Lung (tissue), 12 donors: ENCODE measurements around the gene SULT1A2. TPM values are rescaled to one million over a fixed set of nuclear protein-coding genes. Genes with fewer than 3 reads are reported as not detected.
"Not testable (repeated sequence)": the region's sequence is repeated elsewhere in the genome, so short reads cannot be mapped to it uniquely, and the experiment has no call there.

Experiments
- ATAC-seq: fragments of 200-7000 bp; cut with Tn5 transposase; one replicate; pipeline ENCODE4 v1.9.1; 2020; ENCODE audit warnings: moderate number of reproducible peaks; ENCODE audit not compliant: insufficient read depth, low FRiP score
- DNase-seq, 3 donors: peaks; one replicate each; pipeline ENCODE4 v3.0.0-alpha.2; 2013 to 2017
- H3K27ac ChIP-seq, 2 donors: one replicate each; pipeline ENCODE4 v1.5.1; 2013; ENCODE audit warnings: mild to moderate bottlenecking in 2 of 2, moderate library complexity in 2 of 2, control low read depth in 1 of 2, inconsistent platforms in 1 of 2, low read depth in 1 of 2, low read length in 1 of 2
- H3K27me3 ChIP-seq, 3 donors: one replicate each; pipeline ENCODE4 v1.5.1; 2013; ENCODE audit warnings: low read length in 2 of 3; ENCODE audit not compliant: control insufficient read depth in 3 of 3, insufficient read depth in 3 of 3
- H3K36me3 ChIP-seq, 4 donors: one replicate each; pipeline ENCODE4 v1.5.1; 2013; ENCODE audit warnings: low read length in 4 of 4, mild to moderate bottlenecking in 1 of 4, moderate library complexity in 1 of 4; ENCODE audit not compliant: control insufficient read depth in 4 of 4, insufficient read depth in 4 of 4
- H3K4me1 ChIP-seq, 5 donors: one replicate each; pipeline ENCODE4 v1.5.1; 2013; ENCODE audit warnings: low read length in 5 of 5, mild to moderate bottlenecking in 2 of 5, moderate library complexity in 1 of 5; ENCODE audit not compliant: control insufficient read depth in 5 of 5, insufficient read depth in 5 of 5
- H3K4me3 ChIP-seq: one replicate; pipeline ENCODE4 v1.5.1; 2013; ENCODE audit warnings: mild to moderate bottlenecking, control low read depth, moderate library complexity
- H3K9ac ChIP-seq, 2 donors: one replicate each; pipeline ENCODE4 v1.5.1; 2013; ENCODE audit warnings: low read length in 2 of 2, control low read depth in 1 of 2; ENCODE audit not compliant: insufficient read depth in 1 of 2
- H3K9me3 ChIP-seq, 4 donors: one replicate each; pipeline ENCODE4 v1.5.1; 2013; ENCODE audit warnings: low read length in 3 of 4, mild to moderate bottlenecking in 1 of 4, moderate library complexity in 1 of 4; ENCODE audit not compliant: control insufficient read depth in 4 of 4, insufficient read depth in 3 of 4
- CTCF ChIP-seq: IDR thresholded peaks from 2 replicates; pipeline ENCODE4 v1.5.1; 2012; ENCODE audit warnings: mild to moderate bottlenecking; ENCODE audit errors: control extremely low read depth, extremely low read depth
- WGBS, 2 donors: extraction: QIAGEN DNeasy Blood & Tissue Kit; methylation state at CpG; one replicate each; pipeline ENCODE4 v1.1.7; 2013; 5-methylcytosine and 5-hydroxymethylcytosine counted together
- polyA plus RNA-seq, 2 donors: library from polyadenylated mRNA; stranded (reverse); fragments of 200-250 nt; gene quantifications; one replicate each; pipeline ENCODE4 v1.2.1, GENCODE V29; 2013
- total RNA-seq, 2 donors: library from RNA; depleted of rRNA in 1 of 2; stranded (reverse); fragments of >200 nt in 1 of 2; gene quantifications; one replicate each; pipeline ENCODE4 v1.2.1, GENCODE V29; 2014 to 2021
- donor health status: control.
- donor health status: control.
- donor health status: Bipolar disorder and iron deficiency.
- donor health status: healthy.
- donor health status: DM: yes; HTN: yes; CAD: no.

The SULT1A2 gene
- total and polyA plus RNA-seq, 4 donors, result 3.7 to 14.2 (median 6.1) TPM

- ATAC-seq (no peak), DNase-seq (no peak)
- no peak for TF ChIP-seq CTCF
- Histone ChIP-seq H3K9me3 (no peaks in the 10 kb centered on the region), H3K36me3 (no peaks in the 10 kb centered on the region), H3K27me3 (no peaks in the 10 kb centered on the region), H3K4me3 (no peak overlapping the region), H3K9ac (no peak overlapping the region), H3K27ac (no peak overlapping the region), H3K4me1 (peaks cover 0 to 2% (median 0%) of the 10 kb centered on the region in 5 donors)
- WGBS, 2 donors, result 29 to 56% methylated on average over 4 of the region's 4 CpGs
Observed at GRCh38 chr16:28617874-28618273, 21.0 kb upstream of the SULT1A2 start.

DNA sequence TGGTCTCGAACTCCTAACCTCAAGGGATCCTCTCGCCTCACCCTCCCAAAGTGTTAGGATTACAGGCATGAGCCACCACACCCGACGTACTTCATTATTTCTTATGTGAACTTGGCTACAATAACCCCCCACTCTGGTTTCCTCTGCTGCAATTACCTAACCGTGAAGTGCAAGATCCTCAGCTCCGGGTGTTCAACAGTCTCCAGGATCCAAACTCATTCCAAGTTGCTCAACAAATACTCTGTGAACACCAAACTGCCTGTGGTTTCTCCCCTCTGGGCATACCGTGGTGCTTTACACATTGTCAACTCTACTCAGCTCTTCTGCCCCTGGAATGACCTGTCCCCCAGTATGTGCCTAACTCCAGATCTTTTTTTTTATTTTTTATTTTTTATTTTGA is 19.8 kb upstream of the SULT1A2 start:
- no peak overlapping the region for H3K27ac ChIP-seq
- peaks cover 0 to 2% (median 0%) of the 10 kb centered on the region in 5 donors for H3K4me1 ChIP-seq
- no peaks in the 10 kb centered on the region for H3K27me3 ChIP-seq
- TF ChIP-seq CTCF, result no peak
- no peaks in the 10 kb centered on the region for H3K36me3 ChIP-seq
- H3K9me3 ChIP-seq, result no peaks in the 10 kb centered on the region
- WGBS, 2 donors, result 33 to 56% methylated on average over 7 of the region's 7 CpGs
- no peak for DNase-seq
- no peak overlapping the region for H3K4me3 ChIP-seq
- H3K9ac ChIP-seq, result no peak overlapping the region
- ATAC-seq, result no peak

DNA sequence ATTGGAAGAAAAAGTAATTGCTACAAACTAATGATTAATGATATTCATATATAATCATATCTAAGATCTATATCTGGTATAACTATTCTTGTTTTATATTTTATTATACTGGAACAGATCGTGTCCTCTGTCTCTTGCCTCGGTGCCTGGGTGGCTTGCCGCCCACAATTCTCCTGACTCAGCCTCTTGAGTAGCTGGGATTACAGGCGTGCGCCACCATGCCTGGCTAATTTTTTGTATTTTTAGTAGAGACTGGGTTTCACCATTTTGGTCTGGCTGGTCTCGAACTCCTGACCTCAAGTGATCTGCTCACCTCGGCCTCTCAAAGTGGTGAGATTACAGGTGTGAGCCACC is 19.4 kb upstream of the SULT1A2 start:
- not testable (repeated sequence) for H3K27ac ChIP-seq, H3K9ac ChIP-seq, H3K27me3 ChIP-seq, H3K36me3 ChIP-seq, ATAC-seq, DNase-seq, H3K9me3 ChIP-seq, H3K4me1 ChIP-seq, H3K4me3 ChIP-seq
- 71 to 80% methylated on average over 7 of the region's 7 CpGs for WGBS, 2 donors

- not testable (repeated sequence) for H3K4me3 ChIP-seq, H3K9me3 ChIP-seq, H3K36me3 ChIP-seq, H3K27ac ChIP-seq, ATAC-seq, H3K9ac ChIP-seq, H3K27me3 ChIP-seq, H3K4me1 ChIP-seq
- TF ChIP-seq CTCF, result peak; percentile 42
- 52 to 59% methylated on average over 16 to 17 of the region's 24 CpGs for WGBS, 2 donors
- peak; percentile 34 to 49 (median 43) for DNase-seq
Observed at GRCh38 chr16:28615486-28616223, 18.8 kb upstream of the SULT1A2 start.

DNA sequence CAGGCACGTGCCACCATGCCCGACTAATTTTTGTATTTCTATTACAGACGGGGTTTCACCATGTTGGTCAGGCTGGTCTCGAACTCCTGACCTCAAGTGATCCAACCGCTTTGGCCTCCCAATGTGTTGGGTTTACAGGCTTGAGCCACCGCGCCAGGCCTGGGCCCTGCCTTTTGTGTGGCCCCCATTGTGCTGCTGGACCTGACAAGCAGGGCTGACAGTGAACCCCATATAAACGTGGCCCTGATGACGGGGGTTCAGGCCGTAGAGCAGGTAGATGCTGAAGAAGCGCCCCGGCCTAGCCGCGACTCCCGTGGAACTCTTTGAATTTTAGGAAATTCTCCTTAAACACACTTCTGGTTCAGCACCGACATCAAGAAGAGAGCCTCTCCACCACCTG is 17.7 kb upstream of the SULT1A2 start:
- H3K9ac ChIP-seq, H3K36me3 ChIP-seq, H3K4me3 ChIP-seq, ATAC-seq, DNase-seq, H3K27ac ChIP-seq, H3K27me3 ChIP-seq, H3K9me3 ChIP-seq: not testable (repeated sequence)
- WGBS, 2 donors, result 83 to 85% methylated on average over 14 to 15 of the region's 16 CpGs
- H3K4me1 ChIP-seq, result peaks cover 0 to 12% (median 4%) of the 10 kb centered on the region in 5 donors

GRCh38 chr16:28613912-28614311 is 17.1 kb upstream of the SULT1A2 start:
- not testable (repeated sequence) for H3K4me3 ChIP-seq, ATAC-seq, H3K27ac ChIP-seq, H3K9ac ChIP-seq, DNase-seq, H3K27me3 ChIP-seq, H3K9me3 ChIP-seq, H3K36me3 ChIP-seq
- 48 to 100% methylated on average over 1 to 7 of the region's 26 CpGs for WGBS, 2 donors
- H3K4me1 ChIP-seq, result peaks cover 0 to 19% (median 10%) of the 10 kb centered on the region in 5 donors
